AG04449 (cell line): ENCODE measurements around the gene FAM3A.
A peak's percentile ranks its signal among the peaks of the same experiment; 100 is the strongest.

Experiments
- CTCF ChIA-PET: fragments of 350-600 bp; formaldehyde crosslinking; extraction: SDS; loops from one replicate; lab custom pipeline; 2021; ENCODE audit warnings: antibody characterized with exemption; lab: Yijun Ruan, JAX
- POLR2A ChIA-PET: fragments of 400-600, 350-600 bp; formaldehyde crosslinking; extraction: SDS; loops from one replicate; lab custom pipeline; 2020; ENCODE audit warnings: antibody characterized with exemption, inconsistent platforms; lab: Yijun Ruan, JAX
- DNase-seq: peaks from one replicate; pipeline ENCODE4 v3.0.0-alpha.2; 2010; ENCODE audit warnings: low read depth, low spot score
- H3K4me3 ChIP-seq: 2 replicates; pipeline ENCODE4 v1.5.1; 2011; ENCODE audit warnings: low read depth, mild to moderate bottlenecking, control low read depth, low read length
- CTCF ChIP-seq: IDR thresholded peaks from one replicate; pipeline ENCODE4 v1.5.1; 2011; ENCODE audit warnings: mild to moderate bottlenecking, moderate library complexity, low read length, control low read depth, inconsistent platforms; ENCODE audit not compliant: insufficient read depth; ENCODE audit errors: missing control alignments

The FAM3A gene

GRCh38 chrX:154483325-154483724 is 32.7 kb downstream of the FAM3A start:
- POLR2A ChIA-PET, result no interaction called here
- CTCF ChIA-PET, result interaction anchor here (0.6 kb wide), 1 partner anchor 43 kb away, joined by 3 read pairs; no protein-coding TSS in a partner anchor
- H3K4me3 ChIP-seq, result no peak overlapping the region
- DNase-seq, result no peak
- no peak for TF ChIP-seq CTCF

- POLR2A ChIA-PET, result no interaction called here
- CTCF ChIA-PET, result interaction anchor here (0.6 kb wide), 1 partner anchor 44 kb away, joined by 3 read pairs; no protein-coding TSS in a partner anchor
- no peak for TF ChIP-seq CTCF
- DNase-seq, result no peak
- H3K4me3 ChIP-seq, result no peak overlapping the region
Observed at GRCh38 chrX:154482786-154483185, 33.2 kb downstream of the FAM3A start.

GRCh38 chrX:154481911-154482601 is 34.0 kb downstream of the FAM3A start:
- ChIA-PET POLR2A (no interaction called here), CTCF (no interaction called here)
- no peak overlapping the region for H3K4me3 ChIP-seq
- DNase-seq, result no peak
- no peak for TF ChIP-seq CTCF

- CTCF ChIA-PET, result no interaction called here
Observed at GRCh38 chrX:154481195-154481594, 34.8 kb downstream of the FAM3A start.

GRCh38 chrX:154478728-154479622 is 37.1 kb downstream of the FAM3A start, which contains the start of gene LAGE3:
LAGE3 (minus strand) TSS chrX:154479281; CDS start chrX:154478915, 366 bp downstream.
- H3K4me3 ChIP-seq, result peak within 1 kb of the TSS; percentile 63
- POLR2A ChIA-PET, result interaction anchor here (0.6 to 2.0 kb wide), 4 partner anchors 8 to 40 kb away, joined by 3 to 16 read pairs (median 4); no protein-coding TSS in a partner anchor
- CTCF ChIA-PET, result no interaction called here
- no peak for TF ChIP-seq CTCF
- peak; percentile 26 for DNase-seq

More at GRCh38 chrX:154481195-154481594, 34.8 kb downstream of the FAM3A start:
- POLR2A ChIA-PET, result no interaction called here
- TF ChIP-seq CTCF, result no peak
- no peak for DNase-seq
- H3K4me3 ChIP-seq, result no peak overlapping the region

GRCh38 chrX:154477891-154478477 is 38.0 kb downstream of the FAM3A start:
- DNase-seq, result no peak
- CTCF ChIA-PET, result interaction anchor here (1.5 to 2.9 kb wide), 2 partner anchors 8 to 11 kb away, joined by 3 to 9 read pairs; partner anchors contain the start of gene UBL4A
- no peak for TF ChIP-seq CTCF
- POLR2A ChIA-PET, result interaction anchor here (0.9 to 2.0 kb wide), 2 partner anchors 12 to 18 kb away, joined by 4 to 16 read pairs; no protein-coding TSS in a partner anchor
- H3K4me3 ChIP-seq, result peak overlapping the region; percentile 63
